Suppressor macrophage treated with lipopolysaccharide for 1 hour (primary cell): Measurements from ENCODE around the gene LYZL6.
"Not testable (repeated sequence)": the region's sequence is repeated elsewhere in the genome, so short reads cannot be mapped to it uniquely, and the experiment has no call there.

Experiments used
- DNase-seq, 3 donors: peaks; one replicate each; pipeline ENCODE4 v3.0.0-alpha.2; 2020 to 2022

Gene LYZL6

GRCh38 chr17:35944151-35944550 lies 638 bp upstream of the LYZL6 start:
- DNase-seq = no peak

- no peak for DNase-seq
Measured at GRCh38 chr17:35942588-35943186, 826 bp downstream of the LYZL6 start.

- not testable (repeated sequence) for DNase-seq
Measured at GRCh38 chr17:35938492-35938891, 5.0 kb downstream of the LYZL6 start.

- no peak for DNase-seq
Measured at GRCh38 chr17:35936063-35936462, 7.5 kb downstream of the LYZL6 start.

GRCh38 chr17:35934760-35935159 lies 8.8 kb downstream of the LYZL6 start:
- no peak for DNase-seq

- no peak for DNase-seq
Measured at GRCh38 chr17:35932586-35932985, 10.9 kb downstream of the LYZL6 start.

GRCh38 chr17:35931794-35932425 lies 11.6 kb downstream of the LYZL6 start:
- no peak for DNase-seq

GRCh38 chr17:35930211-35931065 lies 13.1 kb downstream of the LYZL6 start, which contains the start of gene RDM1:
TSS of gene RDM1 (minus strand) at chr17:35930773. CDS start at chr17:35930727, 46 bp downstream.
- peak; percentile 90 to 93 (median 90) for DNase-seq

GRCh38 chr17:35927714-35928113 lies 15.8 kb downstream of the LYZL6 start:
- no peak for DNase-seq

GRCh38 chr17:35923609-35924114 lies 19.9 kb downstream of the LYZL6 start:
- no peak for DNase-seq

- DNase-seq = no peak
Measured at GRCh38 chr17:35920229-35920628, 23.3 kb downstream of the LYZL6 start.

- no peak for DNase-seq
Measured at GRCh38 chr17:35918665-35919064, 24.8 kb downstream of the LYZL6 start.

- no peak for DNase-seq
Measured at GRCh38 chr17:35917519-35918213, 25.8 kb downstream of the LYZL6 start.

GRCh38 chr17:35915153-35915964 lies 28.2 kb downstream of the LYZL6 start:
- DNase-seq = no peak

GRCh38 chr17:35914354-35914753 lies 29.2 kb downstream of the LYZL6 start:
- no peak for DNase-seq

- no peak for DNase-seq
Measured at GRCh38 chr17:35913609-35914008, 29.9 kb downstream of the LYZL6 start.

- no peak for DNase-seq
Measured at GRCh38 chr17:35912942-35913341, 30.6 kb downstream of the LYZL6 start.

GRCh38 chr17:35912339-35912912 lies 31.1 kb downstream of the LYZL6 start:
- DNase-seq = no peak

GRCh38 chr17:35909408-35909807 lies 34.1 kb downstream of the LYZL6 start:
- no peak for DNase-seq

- DNase-seq = no peak
Measured at GRCh38 chr17:35907691-35908090, 35.8 kb downstream of the LYZL6 start.

GRCh38 chr17:35906926-35907637 lies 36.4 kb downstream of the LYZL6 start:
- no peak for DNase-seq
